HEK293 (cell line): ENCODE data around the gene NOX3.

ENCODE experiments used
- ATF2 ChIP-seq: fragments of 450-650 bp; formaldehyde crosslinking; IDR thresholded peaks from 2 replicates; pipeline ENCODE4 v1.5.1; 2016; ENCODE audit warnings: missing biosample characterization, missing genetic modification characterization, low read depth
- ZNF777 ChIP-seq: fragments of 450-650 bp; formaldehyde crosslinking; IDR thresholded peaks from 2 replicates; pipeline ENCODE4 v1.5.1; 2017; ENCODE audit warnings: missing biosample characterization, missing genetic modification characterization, borderline replicate concordance
- ZNF785 ChIP-seq: fragments of 450-650 bp; formaldehyde crosslinking; IDR thresholded peaks from 2 replicates; pipeline ENCODE4 v1.5.1; 2016; ENCODE audit warnings: missing biosample characterization, missing genetic modification characterization
- TF ChIP-seq, protein P1 (sequence below): fragments of 450-650 bp; formaldehyde crosslinking; IDR thresholded peaks from 2 replicates; pipeline ENCODE4 v1.5.1; 2016; ENCODE audit warnings: missing biosample characterization, missing genetic modification characterization

GRCh38 chr6:155374681-155375080, 81.0 kb downstream of the NOX3 start:
- TF ChIP-seq, protein P1, sequence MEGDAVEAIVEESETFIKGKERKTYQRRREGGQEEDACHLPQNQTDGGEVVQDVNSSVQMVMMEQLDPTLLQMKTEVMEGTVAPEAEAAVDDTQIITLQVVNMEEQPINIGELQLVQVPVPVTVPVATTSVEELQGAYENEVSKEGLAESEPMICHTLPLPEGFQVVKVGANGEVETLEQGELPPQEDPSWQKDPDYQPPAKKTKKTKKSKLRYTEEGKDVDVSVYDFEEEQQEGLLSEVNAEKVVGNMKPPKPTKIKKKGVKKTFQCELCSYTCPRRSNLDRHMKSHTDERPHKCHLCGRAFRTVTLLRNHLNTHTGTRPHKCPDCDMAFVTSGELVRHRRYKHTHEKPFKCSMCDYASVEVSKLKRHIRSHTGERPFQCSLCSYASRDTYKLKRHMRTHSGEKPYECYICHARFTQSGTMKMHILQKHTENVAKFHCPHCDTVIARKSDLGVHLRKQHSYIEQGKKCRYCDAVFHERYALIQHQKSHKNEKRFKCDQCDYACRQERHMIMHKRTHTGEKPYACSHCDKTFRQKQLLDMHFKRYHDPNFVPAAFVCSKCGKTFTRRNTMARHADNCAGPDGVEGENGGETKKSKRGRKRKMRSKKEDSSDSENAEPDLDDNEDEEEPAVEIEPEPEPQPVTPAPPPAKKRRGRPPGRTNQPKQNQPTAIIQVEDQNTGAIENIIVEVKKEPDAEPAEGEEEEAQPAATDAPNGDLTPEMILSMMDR, result no peak
- TF ChIP-seq ZNF777 (tag by site-specific recombination) (no peak), ATF2 (tag by site-specific recombination) (no peak), ZNF785 (tag by site-specific recombination) (no peak)
